Measurements from ENCODE around the gene LIME1.
"Not testable (repeated sequence)": the region's sequence is repeated elsewhere in the genome, so short reads cannot be mapped to it uniquely, and the experiment has no call there.

Gene LIME1

DNA sequence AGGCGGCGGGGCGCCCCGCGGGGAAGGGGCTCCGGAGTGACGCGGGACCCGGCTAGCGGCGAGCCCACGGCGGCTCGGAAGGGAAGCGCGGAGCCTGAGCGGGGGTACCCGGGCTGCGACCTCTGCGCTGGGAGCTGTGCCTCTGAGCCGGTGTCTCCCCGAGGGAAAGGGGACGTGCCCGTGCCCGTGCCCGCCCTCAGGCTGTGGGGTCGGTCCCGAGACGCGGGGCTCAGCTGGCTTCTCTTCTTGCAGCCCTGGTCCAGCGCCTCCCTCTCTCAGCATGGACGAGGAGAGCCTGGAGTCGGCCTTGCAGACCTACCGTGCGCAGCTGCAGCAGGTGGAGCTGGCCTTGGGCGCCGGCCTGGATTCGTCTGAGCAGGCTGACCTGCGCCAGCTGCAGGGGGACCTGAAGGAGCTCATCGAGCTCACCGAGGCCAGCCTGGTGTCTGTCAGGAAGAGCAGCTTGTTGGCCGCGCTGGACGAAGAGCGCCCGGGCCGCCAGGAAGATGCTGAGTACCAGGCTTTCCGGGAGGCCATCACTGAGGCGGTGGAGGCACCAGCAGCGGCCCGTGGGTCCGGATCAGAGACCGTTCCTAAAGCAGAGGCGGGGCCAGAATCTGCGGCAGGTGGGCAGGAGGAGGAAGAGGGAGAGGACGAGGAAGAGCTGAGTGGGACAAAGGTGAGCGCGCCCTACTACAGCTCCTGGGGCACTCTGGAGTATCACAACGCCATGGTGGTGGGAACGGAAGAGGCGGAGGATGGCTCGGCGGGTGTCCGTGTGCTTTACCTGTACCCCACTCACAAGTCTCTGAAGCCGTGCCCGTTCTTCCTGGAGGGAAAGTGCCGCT lies 27.9 kb upstream of the LIME1 start:
- DNase-seq = no peak

DNA sequence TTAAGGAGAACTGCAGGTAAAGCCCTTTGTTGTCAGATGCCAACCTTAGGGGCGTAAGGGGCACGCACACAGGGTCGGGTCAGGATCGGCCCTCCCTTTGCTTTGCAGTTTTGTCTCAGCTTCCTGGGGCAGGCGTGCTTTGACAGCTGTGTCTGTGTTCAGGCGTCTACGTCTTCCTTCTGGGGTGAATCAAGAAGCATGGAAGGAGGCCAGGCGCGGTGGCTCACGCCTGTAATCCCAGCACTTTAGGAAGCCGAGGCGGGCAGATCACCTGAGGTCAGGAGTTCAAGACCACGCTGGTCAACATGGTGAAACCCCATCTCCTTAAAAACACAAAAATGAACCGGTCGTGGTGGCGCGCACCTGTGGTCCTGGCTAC lies 27.3 kb upstream of the LIME1 start:
- DNase-seq = no peak

DNA sequence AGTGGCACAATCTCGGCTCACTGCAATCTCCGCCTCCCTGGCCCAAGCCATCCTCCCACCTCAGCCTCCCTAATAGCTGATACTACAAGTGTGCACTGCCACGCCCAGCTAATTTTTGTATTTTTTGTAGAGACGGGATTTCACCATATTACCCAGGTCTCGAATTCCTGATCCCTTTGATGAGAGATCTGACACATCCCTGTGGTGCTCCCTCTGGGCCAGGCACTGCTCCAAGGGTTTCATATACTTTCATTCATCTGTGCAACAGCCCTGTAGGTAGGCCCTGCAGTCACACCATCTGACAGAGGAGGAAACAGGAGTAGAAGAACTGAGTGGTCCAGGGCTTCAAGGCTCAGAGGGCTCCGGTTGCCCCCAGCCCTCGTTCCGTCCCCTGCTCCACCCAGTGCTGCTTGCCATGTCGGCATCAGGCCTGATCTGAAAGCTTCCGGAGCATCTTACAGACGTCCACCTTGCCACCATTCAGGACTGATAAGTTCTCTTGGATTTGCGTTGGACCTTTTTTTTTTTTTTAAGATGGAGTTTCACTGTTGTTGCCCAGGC lies 25.3 kb upstream of the LIME1 start:
- no peak for DNase-seq

DNA sequence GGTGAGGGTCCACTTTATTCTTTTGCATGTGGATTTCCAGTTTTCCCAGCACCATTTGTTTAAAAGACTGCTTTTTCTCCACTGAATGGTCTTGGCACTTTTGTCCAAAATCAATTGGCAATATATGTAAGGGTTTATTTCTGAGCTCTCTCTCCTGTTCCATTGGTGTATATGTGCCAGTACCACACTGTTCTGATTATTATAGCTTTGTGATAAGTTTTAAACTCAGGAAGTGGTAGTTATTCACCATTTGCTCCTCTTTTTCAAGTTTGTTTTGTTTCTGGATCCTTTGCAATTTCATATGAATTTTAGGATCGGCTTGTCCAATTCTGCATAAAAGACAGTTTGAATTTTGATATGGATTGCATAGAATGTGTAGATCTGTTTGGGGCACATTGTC lies 24.3 kb upstream of the LIME1 start:
- DNase-seq = no peak

DNA sequence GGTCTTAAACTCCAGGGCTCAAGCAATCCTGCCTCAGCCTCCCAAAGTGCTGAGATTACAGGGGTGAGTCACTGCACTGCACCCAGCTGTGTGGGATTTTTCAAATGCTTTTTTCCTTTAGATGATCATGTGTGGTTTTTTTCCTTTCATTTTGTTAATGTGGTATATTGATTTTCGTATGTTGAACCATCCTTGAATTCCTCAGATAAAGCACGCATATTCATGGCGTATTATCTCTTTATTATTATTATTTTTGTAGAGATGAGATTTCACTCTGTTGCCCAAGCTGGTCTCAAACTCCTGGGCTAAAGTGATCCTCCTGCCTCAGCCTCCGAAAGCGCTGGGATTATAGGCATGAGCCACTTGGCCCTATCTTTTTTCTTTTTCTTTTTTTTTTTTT lies 21.6 kb upstream of the LIME1 start:
- DNase-seq = no peak

DNA sequence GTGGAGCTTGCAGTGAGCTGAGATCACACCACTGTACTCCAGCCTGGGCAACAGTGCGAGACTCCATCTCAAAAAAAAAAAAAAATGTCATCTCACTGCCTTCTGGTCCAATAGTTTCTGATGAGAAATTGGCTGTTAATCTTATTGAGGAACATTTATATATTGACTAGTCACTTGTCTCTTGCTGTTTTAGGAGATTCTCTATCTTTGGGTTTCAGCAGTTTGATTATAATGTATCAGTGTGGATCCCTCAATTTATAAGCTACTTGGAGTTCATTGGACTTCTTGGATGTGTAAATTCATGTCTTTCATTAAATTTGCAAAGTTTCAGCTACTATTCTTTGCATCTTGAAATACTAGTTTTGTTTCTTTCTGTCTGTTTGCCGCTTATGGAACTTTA lies 17.5 kb upstream of the LIME1 start:
- no peak for DNase-seq

DNA sequence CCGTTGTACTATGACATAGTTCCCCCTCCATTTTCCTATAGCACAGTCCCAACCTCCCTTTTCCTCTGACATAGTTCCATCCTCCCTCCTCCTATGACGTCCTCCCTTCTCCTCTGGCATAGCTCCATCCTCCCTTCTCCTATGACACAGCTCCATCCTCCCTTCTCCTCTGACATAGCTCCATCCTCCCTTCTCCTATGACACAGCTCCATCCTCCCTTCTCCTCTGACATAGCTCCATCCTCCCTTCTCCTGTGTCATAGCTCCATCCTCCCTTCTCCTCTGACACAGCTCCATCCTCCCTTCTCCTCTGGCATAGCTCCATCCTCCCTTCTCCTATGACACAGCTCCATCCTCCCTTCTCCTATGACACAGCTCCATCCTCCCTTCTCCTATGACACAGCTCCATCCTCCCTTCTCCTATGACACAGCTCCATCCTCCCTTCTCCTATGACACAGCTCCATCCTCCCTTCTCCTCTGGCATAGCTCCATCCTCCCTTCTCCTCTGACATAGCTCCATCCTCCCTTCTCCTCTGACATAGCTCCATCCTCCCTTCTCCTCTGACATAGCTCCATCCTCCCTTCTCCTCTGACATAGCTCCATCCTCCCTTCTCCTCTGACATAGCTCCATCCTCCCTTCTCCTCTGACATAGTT lies 13.4 kb upstream of the LIME1 start:
- not testable (repeated sequence) for DNase-seq

DNA sequence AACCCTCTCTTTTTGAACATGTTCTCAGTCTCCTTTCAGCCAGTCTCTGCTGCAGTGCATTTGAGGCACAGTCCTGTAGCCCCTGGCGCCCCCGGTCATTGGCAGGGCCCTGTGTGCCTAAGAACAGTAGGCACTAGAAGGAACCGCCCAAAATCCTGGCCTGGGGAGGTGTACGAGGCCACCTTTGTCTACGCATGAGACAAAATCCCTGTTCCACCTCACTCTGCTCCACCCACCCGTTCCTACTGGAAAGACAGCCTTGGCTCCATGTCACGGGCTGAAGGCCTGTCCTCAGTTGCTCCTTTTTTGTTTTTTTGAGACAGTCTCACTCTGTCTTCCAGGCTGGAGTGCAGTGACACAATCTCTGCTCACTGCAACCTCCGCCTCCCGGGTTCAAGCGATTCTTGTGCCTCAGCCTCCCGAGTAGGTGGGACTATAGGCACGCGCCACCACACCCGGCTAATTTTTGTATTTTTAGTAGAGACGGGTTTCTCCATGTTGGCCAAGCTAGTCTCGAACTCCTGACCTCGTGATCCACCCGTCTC lies 6.2 kb upstream of the LIME1 start:
- DNase-seq = not testable (repeated sequence)

DNA sequence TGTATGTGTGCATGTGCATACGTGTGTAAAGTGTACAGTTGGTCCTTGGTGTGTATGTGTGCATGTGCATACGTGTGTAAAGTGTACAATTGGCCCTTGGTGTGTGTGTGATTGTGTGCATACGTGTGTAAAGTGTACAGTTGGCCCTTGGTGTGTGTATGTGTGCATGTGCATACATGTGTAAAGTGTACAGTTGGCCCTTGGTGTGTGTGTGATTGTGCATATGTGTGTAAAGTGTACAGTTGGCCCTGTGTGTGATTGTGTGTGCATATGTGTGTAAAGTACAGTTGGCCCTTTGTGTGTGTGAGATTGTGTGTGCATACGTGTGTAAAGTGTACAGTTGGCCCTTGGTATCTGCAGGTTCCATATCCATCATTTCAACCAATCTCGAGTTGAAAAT lies 5.1 kb upstream of the LIME1 start:
- DNase-seq = no peak

DNA sequence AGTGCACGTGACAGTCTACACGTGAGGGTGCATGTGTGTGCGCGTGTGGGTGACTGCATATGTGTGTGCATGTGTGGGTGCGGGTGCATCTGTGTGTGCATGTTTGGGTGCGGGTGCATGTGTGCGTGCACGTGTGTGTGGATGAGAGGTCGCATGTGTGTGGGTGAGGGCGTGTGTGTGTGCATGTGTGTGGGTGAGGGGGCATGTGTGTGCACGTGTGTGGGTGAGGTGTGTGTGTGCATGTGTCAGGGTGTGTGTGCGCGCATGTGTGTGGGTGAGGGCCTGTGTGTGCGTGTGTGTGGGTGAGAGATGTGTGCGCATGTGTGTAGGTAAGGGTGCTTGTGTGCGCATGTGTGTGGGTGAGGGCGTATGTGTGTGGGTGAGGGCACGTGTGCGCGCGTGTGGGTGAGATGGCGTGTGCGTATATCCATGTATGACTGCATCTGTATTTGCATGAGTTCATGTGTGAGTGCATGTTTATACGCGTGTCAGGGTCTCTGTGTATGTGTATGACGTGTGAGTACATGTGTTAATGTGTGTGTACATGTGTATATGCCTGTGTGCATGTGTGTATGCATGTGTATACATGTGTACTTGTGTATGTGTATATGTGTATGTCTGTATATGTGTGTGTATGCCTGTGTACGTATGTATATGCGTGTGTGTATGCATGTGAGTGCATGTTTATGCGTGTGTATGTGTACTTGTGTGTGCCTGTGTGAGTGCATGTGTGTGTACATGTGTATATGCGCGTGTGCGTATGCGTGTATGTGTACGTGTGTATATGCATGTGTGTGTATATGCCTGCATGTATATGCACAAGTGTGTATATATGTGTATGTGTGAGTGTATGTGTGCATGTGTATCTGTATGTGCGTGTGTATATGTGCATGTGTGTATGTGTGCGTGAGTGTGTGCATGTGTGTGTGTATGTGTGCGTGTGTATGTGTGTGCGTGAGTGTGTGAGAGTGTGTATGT lies 4.1 kb upstream of the LIME1 start:
- DNase-seq = no peak

DNA sequence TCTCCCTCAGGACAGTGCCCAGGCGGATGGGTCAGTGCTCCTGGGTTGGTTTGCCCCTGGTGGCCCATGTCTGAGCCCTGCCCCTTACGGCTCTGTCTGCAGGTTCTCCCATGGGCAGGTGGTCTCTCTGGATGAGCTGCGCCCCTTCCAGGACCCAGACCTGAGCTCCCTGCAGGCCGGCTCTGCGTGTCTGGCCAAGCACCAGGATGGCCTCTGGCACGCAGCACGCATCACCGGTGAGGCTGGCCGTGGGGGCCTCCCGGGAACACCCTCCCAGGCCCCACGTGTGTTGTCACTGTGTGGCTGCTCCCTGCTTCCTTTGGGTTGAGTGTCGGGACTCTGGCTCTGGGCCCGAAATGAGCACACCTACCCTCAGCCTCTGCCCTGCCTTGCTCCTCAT lies 3.3 kb upstream of the LIME1 start:
- DNase-seq = no peak

DNA sequence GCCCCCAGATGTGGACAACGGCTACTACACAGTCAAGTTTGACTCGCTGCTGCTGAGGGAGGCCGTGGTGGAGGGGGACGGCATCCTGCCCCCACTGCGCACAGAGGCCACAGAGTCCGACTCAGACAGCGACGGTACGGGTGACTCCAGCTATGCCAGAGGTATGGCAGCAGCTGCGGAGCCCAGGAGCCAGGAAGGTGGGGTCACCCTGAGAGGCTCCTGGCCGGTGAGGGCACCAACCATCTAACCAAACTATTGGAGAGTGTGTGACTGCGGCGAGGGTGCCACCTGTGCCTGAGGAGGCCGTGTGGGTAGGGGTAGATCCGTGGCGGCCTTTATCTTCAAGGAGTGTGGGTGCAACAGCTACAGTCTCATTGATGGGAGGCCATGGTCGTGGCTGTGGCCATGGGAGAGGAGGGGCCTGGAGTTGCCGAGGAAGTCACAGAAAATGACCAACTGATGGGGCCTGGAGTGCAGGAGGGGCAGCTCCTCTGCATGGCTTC lies 2.8 kb upstream of the LIME1 start:
- DNase-seq = no peak

DNA sequence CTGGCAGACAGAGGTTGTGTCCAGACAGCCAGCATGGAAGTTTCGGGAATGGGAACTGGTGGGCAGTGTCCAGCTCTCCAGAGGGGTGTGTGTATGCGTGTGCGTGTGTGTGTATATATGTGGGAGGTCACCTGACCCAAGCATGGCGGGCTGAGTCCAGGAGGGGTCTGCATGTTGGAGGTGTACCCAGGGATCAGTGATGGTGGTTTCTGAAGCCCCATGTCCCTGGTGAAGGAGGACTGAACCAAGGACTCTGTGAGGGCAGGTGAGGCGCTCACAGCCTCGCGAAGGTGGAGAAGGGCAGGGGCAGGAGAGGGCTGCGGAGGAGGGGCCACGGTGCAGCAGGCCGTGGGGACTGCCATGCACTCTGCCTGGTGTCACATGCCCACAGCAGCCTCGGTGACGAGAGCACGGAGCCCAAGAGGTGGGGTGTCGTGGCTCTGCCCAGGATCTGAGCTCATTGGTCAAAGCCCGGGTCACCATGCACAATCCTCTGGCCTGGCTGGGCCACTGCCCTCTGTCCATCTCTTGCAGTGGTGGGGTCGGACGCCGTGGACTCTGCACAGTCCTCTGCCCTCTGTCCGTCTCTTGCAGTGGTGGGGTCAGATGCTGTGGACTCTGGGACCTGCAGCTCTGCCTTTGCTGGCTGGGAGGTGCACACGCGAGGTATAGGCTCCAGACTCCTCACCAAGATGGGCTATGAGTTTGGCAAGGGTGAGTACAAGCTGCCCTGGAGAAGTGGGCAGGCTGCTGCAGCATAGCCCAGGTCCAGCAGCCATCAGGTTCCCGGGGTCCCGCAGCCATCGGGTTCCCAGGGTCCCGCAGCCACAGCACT lies 2.1 kb upstream of the LIME1 start:
- no peak for DNase-seq

DNA sequence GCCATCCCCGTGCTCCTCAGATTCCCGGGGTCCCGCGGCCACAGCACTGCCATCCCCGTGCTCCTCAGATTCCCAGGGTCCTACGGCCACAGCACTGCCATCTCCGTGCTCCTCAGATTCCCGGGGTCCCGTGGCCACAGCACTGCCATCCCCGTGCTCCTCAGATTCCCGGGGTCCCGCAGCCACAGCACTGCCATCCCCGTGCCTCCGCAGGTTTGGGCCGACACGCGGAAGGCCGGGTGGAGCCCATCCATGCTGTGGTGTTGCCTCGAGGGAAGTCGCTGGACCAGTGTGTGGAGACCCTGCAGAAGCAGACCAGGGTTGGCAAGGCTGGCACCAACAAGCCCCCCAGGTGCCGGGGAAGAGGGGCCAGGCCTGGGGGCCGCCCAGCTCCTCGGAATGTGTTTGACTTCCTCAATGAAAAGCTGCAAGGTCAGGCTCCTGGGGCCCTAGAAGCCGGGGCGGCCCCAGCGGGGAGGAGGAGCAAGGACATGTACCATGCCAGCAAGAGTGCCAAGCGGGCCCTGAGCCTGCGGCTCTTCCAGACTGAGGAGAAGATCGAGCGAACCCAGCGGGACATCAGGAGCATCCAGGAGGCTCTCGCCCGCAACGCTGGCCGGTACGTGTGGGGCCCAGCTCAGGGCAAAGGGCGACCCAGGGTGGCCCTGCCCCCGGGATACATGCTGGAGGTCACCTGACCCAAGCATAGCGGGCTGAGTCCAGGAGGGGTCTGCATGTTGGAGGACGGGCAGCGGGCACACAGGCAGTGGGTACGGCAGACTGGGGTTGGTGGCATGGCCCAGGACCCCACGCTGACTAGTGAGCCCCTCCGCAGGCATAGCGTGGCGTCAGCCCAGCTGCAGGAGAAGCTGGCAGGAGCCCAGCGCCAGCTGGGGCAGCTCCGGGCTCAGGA lies 1.3 kb upstream of the LIME1 start:
- no peak for DNase-seq

DNA sequence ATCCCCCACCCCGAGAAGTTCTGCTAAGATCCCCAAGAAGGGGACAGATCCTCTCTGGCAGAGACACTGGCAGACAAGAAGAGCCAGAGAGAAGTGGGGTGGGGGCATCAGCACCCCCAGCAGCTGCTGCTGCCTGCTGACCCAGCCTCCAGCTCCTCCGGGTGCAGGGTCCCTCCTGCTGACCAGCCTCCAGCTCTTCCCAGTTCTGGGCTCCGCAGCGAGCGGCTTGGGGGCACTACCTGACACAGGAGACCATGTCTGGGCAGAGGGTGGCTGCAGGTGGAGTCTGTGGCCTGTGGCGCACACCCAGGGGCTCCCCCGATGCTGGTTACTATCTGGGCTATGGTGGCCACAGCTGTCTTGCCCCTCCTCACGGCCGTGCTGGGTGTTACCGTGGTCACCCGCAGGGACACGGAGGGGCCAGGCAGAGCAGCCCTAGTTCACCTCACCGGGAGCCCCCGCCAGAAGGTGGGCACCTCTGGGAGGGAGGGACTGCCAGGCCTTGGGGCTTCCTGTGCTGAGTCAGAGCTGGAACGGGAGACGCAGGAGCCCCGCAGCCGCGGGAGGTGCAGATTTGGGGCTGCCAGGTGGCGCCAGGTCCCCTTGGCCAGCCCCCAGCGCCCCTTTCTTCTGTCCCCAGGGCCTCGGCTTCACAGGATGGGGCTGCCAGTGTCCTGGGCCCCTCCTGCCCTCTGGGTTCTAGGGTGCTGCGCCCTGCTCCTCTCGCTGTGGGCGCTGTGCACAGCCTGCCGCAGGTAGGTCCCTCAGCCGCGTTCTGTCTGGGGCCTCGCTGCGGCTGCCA lies 630 bp downstream of the LIME1 start:
- no peak for DNase-seq

DNA sequence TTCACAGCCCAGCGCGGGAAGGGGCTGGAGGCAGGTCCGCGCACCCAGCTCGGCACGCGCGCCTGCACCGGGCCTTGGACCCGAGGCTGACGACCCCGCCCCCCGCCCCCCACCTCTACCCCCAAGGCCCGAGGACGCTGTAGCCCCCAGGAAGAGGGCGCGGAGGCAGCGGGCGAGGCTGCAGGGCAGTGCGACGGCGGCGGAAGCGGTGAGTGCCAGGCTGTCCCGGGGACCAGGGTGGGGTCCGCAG lies 1.2 kb downstream of the LIME1 start:
- no peak for DNase-seq

DNA sequence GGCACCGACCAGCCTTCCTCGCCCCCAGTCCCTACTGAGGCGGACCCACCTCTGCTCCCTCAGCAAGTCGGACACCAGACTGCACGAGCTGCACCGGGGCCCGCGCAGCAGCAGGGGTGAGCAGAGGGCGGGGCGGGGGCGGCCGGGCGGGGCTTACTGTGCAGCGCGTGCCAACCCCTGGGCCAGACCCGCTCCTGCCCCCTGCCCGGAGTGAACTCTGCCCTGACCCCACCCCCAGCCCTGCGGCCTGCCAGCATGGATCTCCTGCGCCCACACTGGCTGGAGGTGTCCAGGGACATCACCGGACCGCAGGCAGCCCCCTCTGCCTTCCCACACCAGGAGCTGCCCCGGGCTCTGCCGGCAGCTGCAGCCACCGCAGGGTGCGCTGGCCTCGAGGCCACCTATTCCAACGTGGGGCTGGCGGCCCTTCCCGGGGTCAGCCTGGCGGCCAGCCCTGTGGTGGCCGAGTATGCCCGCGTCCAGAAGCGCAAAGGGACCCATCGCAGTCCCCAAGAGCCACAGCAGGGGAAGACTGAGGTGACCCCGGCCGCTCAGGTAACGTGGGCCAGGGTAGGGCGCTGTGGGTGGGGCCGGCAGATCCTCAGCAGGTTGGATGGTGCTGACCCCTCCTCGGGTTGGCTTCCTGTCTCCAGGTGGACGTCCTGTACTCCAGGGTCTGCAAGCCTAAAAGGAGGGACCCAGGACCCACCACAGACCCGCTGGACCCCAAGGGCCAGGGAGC lies 1.7 kb downstream of the LIME1 start:
- DNase-seq = peak in 1 of 2 donors; percentile 16

DNA sequence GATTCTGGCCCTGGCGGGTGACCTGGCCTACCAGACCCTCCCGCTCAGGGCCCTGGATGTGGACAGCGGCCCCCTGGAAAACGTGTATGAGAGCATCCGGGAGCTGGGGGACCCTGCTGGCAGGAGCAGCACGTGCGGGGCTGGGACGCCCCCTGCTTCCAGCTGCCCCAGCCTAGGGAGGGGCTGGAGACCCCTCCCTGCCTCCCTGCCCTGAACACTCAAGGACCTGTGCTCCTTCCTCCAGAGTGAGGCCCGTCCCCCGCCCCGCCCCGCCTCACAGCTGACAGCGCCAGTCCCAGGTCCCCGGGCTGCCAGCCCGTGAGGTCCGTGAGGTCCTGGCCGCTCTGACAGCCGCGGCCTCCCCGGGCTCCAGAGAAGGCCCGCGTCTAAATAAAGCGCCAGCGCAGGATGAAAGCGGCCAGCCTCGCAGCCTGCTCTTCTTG lies 2.2 kb downstream of the LIME1 start:
- peak in 1 of 2 donors; percentile 38 for DNase-seq
